ENCODE data around the gene ADAP1.

The ADAP1 gene

GRCh38 chr7:897086-897485, 57.4 kb downstream of the ADAP1 start:
- H3K4me3 ChIP-seq (ENCODE audit: low read depth, low read length), result no peak overlapping the region
- in situ Hi-C loops (cut with HindIII; ENCODE audit: low pct_ligation_motif_present, low sequenced_read_pairs), result no loop called here
- no peak for DNase-seq
- H3K27ac ChIP-seq, result no peak overlapping the region
- no peaks in the 10 kb centered on the region for H3K27me3 ChIP-seq (replicated peaks)
- H3K36me3 ChIP-seq (replicated peaks), result peaks cover 31% of the 10 kb centered on the region
- no peak for TF ChIP-seq CTCF (IDR thresholded peaks at IDR 0.05; ENCODE audit: low read depth, low read length, missing control alignments)

GRCh38 chr7:896346-897075, 58.0 kb downstream of the ADAP1 start:
- DNase-seq, result no peak
- H3K4me3 ChIP-seq (ENCODE audit: low read depth, low read length), result no peak overlapping the region
- no peak overlapping the region for H3K27ac ChIP-seq
- peaks cover 36% of the 10 kb centered on the region for H3K36me3 ChIP-seq (replicated peaks)
- H3K27me3 ChIP-seq (replicated peaks), result no peaks in the 10 kb centered on the region
- no peak for TF ChIP-seq CTCF (IDR thresholded peaks at IDR 0.05; ENCODE audit: low read depth, low read length, missing control alignments)
- in situ Hi-C loops (cut with HindIII; ENCODE audit: low pct_ligation_motif_present, low sequenced_read_pairs), result no loop called here

- no peak for DNase-seq
- no peak overlapping the region for H3K27ac ChIP-seq
- H3K36me3 ChIP-seq (replicated peaks), result peaks cover 43% of the 10 kb centered on the region
- in situ Hi-C loops (cut with HindIII; ENCODE audit: low pct_ligation_motif_present, low sequenced_read_pairs), result no loop called here
- TF ChIP-seq CTCF (IDR thresholded peaks at IDR 0.05; ENCODE audit: low read depth, low read length, missing control alignments), result no peak
- H3K4me3 ChIP-seq (ENCODE audit: low read depth, low read length), result no peak overlapping the region
- no peaks in the 10 kb centered on the region for H3K27me3 ChIP-seq (replicated peaks)
These were observed 58.9 kb downstream of the ADAP1 start for GRCh38 chr7:895451-896052.

GRCh38 chr7:894927-895450, 59.5 kb downstream of the ADAP1 start:
- no peak for TF ChIP-seq CTCF (IDR thresholded peaks at IDR 0.05; ENCODE audit: low read depth, low read length, missing control alignments)
- H3K27ac ChIP-seq, result no peak overlapping the region
- in situ Hi-C loops (cut with HindIII; ENCODE audit: low pct_ligation_motif_present, low sequenced_read_pairs), result no loop called here
- H3K4me3 ChIP-seq (ENCODE audit: low read depth, low read length), result no peak overlapping the region
- DNase-seq, result no peak
- H3K36me3 ChIP-seq (replicated peaks), result peaks cover 43% of the 10 kb centered on the region
- H3K27me3 ChIP-seq (replicated peaks), result no peaks in the 10 kb centered on the region

GRCh38 chr7:894164-894867, 60.2 kb downstream of the ADAP1 start:
- H3K4me3 ChIP-seq (ENCODE audit: low read depth, low read length), result no peak overlapping the region
- H3K27me3 ChIP-seq (replicated peaks), result no peaks in the 10 kb centered on the region
- no peak overlapping the region for H3K27ac ChIP-seq
- no peak for DNase-seq
- in situ Hi-C loops (cut with HindIII; ENCODE audit: low pct_ligation_motif_present, low sequenced_read_pairs), result no loop called here
- TF ChIP-seq CTCF (IDR thresholded peaks at IDR 0.05; ENCODE audit: low read depth, low read length, missing control alignments), result no peak
- H3K36me3 ChIP-seq (replicated peaks), result peaks cover 43% of the 10 kb centered on the region
